Cardiac muscle cell (in vitro differentiated cells and primary cell): Measurements from ENCODE around the gene PKDCC. TPM values are rescaled to one million over a fixed set of nuclear protein-coding genes. Genes with fewer than 3 reads are reported as not detected.
A peak's percentile ranks its signal among the peaks of the same experiment; 100 is the strongest.

Source experiments
- DNase-seq, 2 donors: peaks; one replicate each; pipeline versions ENCODE4 v3.0.0 to v3.0.0-alpha.2; 2010 to 2017; ENCODE audit warnings: low read depth in 1 of 2, low spot score in 1 of 2
- H3K27ac ChIP-seq: fragments of 200-600 bp; sonication (generic); 2 replicates; pipeline ENCODE4 v1.5.1; 2016
- H3K27me3 ChIP-seq: fragments of 200-600 bp; sonication (generic); 2 replicates; pipeline ENCODE4 v1.6.0; 2016; ENCODE audit warnings: control low read depth
- H3K36me3 ChIP-seq: fragments of 200-600 bp; sonication (generic); 2 replicates; pipeline ENCODE4 v1.5.1; 2016; ENCODE audit warnings: control low read depth
- H3K4me1 ChIP-seq: fragments of 200-600 bp; sonication (generic); 2 replicates; pipeline ENCODE4 v1.8.1; 2017; ENCODE audit warnings: low read depth, mild to moderate bottlenecking, mixed run types
- H3K4me3 ChIP-seq: fragments of 200-600 bp; sonication (generic); 2 replicates; pipeline ENCODE4 v1.5.1; 2016; ENCODE audit warnings: mild to moderate bottlenecking
- H3K9me3 ChIP-seq: fragments of 200-600 bp; sonication (generic); 2 replicates; pipeline ENCODE4 v1.5.1; 2017; ENCODE audit warnings: low read depth, mild to moderate bottlenecking, control low read depth
- polyA plus RNA-seq: library from polyadenylated mRNA; unstranded; fragments of >200 nt; fragmentation: Nextera tagmentation; extraction: Ambion mirVana; gene quantifications from 2 replicates; pipeline ENCODE4 v1.2.1, GENCODE V29; 2016
- total RNA-seq: library from RNA; depleted of rRNA; stranded (reverse); fragments of >200 nt; gene quantifications from 2 replicates; pipeline ENCODE4 v1.2.3, GENCODE V29; 2016
- TF ChIP-seq, protein P1 (sequence below): IDR thresholded peaks from 2 replicates; pipeline ENCODE4 v1.5.1; 2012; ENCODE audit warnings: low read depth, mild to moderate bottlenecking, low read length

Gene PKDCC
- total and polyA plus RNA-seq, 2 experiments from 2014 or later: 157 to 228 TPM

DNA sequence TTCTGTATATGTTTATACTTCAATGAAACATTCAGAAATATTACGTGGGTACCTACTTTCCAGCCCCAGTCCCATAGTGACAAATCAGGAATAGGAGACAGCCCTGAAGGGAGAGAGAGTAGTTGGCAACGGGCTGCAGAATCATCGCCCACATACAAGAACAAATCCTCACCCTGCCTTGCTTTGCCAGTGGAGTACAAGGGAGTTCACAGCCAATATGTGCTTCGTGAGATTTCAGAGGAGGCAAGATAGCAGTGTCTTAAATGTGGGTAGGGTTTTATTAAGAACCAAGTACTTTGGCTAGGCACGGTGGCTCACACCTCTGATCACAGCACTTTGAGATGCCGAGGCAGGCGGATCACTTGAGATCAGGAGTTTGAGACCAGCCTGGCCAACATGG lies 40.3 kb upstream of the PKDCC start:
- no peaks in the 10 kb centered on the region for H3K27me3 ChIP-seq

DNA sequence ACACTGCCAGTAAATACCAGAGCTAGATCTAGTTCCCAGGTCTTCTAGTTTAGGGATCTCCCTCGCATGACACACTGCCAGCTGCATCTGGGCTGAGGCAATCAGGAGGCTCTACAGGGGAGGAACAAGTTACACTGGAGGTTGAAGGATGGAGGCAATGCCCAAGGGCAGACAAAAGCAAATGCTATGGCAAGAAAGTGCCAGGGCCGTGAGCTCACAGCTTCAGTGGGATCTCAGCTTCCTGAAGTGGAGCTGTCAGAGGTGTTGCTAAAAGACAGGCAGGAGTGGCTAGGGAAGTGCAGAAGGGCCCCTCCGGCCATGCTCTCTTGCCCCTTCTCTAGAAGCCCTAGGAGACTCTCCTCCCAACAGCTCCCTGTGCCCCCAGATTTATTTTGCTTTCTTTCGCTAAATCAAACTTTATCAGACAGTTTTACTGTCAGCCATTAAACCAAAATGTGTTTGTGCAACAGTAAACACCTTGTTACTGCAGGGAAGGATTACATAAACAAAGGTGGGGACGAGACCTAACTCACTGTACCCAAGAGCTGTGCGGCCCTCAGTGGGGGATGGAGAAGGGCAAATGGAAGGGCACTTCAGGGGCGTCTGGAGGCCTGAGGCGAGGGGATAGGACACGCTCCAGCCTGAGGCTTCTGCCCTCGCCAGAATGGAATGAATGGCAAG lies 39.4 kb upstream of the PKDCC start:
- H3K36me3 ChIP-seq: no peaks in the 10 kb centered on the region
- peak overlapping the region; percentile 31 for H3K27ac ChIP-seq
- TF ChIP-seq, protein P1, sequence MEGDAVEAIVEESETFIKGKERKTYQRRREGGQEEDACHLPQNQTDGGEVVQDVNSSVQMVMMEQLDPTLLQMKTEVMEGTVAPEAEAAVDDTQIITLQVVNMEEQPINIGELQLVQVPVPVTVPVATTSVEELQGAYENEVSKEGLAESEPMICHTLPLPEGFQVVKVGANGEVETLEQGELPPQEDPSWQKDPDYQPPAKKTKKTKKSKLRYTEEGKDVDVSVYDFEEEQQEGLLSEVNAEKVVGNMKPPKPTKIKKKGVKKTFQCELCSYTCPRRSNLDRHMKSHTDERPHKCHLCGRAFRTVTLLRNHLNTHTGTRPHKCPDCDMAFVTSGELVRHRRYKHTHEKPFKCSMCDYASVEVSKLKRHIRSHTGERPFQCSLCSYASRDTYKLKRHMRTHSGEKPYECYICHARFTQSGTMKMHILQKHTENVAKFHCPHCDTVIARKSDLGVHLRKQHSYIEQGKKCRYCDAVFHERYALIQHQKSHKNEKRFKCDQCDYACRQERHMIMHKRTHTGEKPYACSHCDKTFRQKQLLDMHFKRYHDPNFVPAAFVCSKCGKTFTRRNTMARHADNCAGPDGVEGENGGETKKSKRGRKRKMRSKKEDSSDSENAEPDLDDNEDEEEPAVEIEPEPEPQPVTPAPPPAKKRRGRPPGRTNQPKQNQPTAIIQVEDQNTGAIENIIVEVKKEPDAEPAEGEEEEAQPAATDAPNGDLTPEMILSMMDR: no peak
- no peak overlapping the region for H3K4me3 ChIP-seq
- no peaks in the 10 kb centered on the region for H3K9me3 ChIP-seq
- H3K27me3 ChIP-seq: no peaks in the 10 kb centered on the region
- peak; percentile 58 to 79 for DNase-seq
- H3K4me1 ChIP-seq: peaks cover 18% of the 10 kb centered on the region

More for the DNA sequence above, 40.3 kb upstream of the PKDCC start:
- TF ChIP-seq, protein P1: no peak
- Histone ChIP-seq H3K36me3 (no peaks in the 10 kb centered on the region), H3K27ac (no peak overlapping the region), H3K4me3 (no peak overlapping the region), H3K4me1 (peaks cover 18% of the 10 kb centered on the region), H3K9me3 (no peaks in the 10 kb centered on the region)
- no peak for DNase-seq

DNA sequence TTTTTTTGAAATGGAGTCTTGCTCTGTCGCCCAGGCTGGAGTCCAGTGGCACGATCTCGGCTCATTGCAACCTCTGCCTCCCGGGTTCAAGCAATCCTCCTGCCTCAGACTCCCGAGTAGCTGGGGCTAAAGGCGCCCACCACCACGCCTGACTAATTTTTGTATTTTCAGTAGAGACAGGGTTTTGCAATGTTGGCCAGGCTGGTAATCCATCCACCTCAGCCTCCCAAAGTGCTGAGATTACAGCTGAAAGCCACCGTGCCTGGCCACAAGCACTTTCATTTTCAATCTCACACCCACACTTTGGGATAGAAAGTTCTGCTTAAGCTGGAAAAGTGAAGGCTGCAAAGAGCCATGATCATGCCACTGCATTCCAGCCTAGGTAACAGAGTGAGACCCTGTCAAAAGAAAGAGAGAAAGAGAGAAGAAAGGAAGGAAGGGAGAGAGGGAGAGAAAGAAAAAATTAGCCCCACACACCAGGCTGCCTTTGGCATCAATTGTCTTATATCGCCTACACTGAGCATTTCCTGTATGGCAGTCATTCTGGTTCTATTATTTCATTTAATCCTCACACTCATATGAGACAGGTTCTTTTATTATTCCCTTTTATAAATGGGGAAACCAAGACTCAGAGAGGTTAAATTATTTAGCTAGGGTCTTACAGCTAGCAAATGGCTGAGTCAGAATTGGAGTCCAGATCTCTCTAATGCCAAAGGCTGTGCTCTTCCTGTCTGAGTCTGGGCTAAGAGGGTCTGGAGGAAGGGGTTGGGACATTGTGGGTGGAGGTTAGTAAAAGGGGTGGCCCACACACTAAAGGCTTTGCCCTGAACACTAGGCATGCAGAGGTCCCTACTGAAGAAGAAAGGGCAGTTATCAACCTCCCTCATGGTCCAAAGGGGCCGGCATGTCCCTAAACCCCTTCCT lies 37.9 kb upstream of the PKDCC start:
- no peaks in the 10 kb centered on the region for H3K27me3 ChIP-seq
- no peak overlapping the region for H3K27ac ChIP-seq
- H3K9me3 ChIP-seq: no peaks in the 10 kb centered on the region
- peaks cover 18% of the 10 kb centered on the region for H3K4me1 ChIP-seq
- H3K36me3 ChIP-seq: no peaks in the 10 kb centered on the region
- TF ChIP-seq, protein P1: no peak
- H3K4me3 ChIP-seq: no peak overlapping the region
- DNase-seq: peak in 1 of 2 donors; percentile 61

DNA sequence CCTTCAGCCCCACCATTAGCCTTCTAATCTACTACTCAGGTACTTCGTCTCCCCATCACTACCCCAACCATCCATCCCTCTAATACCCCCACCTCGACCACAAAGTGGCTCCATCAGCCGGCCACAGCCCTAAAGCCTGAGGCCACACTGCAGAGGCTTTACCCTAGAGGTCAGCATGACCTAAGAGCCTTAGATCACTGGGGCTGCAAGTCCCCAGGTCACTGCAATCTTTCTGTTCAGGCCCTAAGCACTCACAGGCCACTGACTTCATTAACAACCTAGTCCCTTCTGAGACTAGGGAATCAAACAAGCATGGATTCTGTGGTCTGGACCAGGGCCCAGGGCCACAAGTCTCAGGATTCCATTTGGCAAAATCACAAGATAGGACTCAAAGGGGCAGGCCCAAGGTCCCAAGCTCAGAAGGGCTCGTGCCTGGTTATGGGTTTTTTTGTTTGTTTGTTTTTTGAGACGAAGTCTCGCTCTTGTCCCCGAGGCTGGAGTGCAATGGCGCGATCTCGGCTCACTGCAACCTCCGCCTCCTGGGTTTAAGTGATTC lies 37.0 kb upstream of the PKDCC start:
- no peaks in the 10 kb centered on the region for H3K36me3 ChIP-seq
- peaks cover 18% of the 10 kb centered on the region for H3K4me1 ChIP-seq
- TF ChIP-seq, protein P1: no peak
- no peak overlapping the region for H3K4me3 ChIP-seq
- no peak overlapping the region for H3K27ac ChIP-seq
- no peaks in the 10 kb centered on the region for H3K27me3 ChIP-seq
- peak in 1 of 2 donors; percentile 86 for DNase-seq
- H3K9me3 ChIP-seq: no peaks in the 10 kb centered on the region

DNA sequence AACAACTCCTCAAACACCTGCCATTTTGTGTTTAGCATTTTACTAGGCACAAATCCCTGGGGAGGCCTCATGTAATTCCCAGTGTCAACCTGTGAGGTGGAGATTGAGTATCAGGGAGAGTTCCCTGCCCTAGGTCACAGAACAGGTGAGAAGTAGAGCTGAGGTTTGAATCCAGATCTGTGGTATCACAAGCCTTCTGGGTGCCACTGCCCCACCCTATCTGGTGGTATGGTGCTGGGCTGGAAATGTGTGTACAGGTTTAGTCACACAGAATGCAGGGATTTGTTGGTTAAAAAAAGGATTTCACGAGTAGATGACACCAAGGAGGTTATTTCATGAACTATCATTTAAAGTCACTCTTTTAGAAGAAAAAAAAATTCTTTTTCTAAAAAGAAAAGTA lies 35.7 kb upstream of the PKDCC start:
- no peak for DNase-seq
- no peaks in the 10 kb centered on the region for H3K27me3 ChIP-seq
- TF ChIP-seq, protein P1: no peak
- no peaks in the 10 kb centered on the region for H3K36me3 ChIP-seq
- no peaks in the 10 kb centered on the region for H3K9me3 ChIP-seq
- peaks cover 18% of the 10 kb centered on the region for H3K4me1 ChIP-seq
- no peak overlapping the region for H3K4me3 ChIP-seq
- H3K27ac ChIP-seq: no peak overlapping the region
